Measurements from ENCODE around the gene PPA1. TPM values are rescaled to one million over a fixed set of nuclear protein-coding genes. Genes with fewer than 3 reads are reported as not detected.
A peak's percentile ranks its signal among the peaks of the same experiment; 100 is the strongest.
"Not testable (repeated sequence)": the region's sequence is repeated elsewhere in the genome, so short reads cannot be mapped to it uniquely, and the experiment has no call there.

The PPA1 gene
- total RNA-seq, 2 experiments from 2014 or later: 124 to 132 TPM

DNA sequence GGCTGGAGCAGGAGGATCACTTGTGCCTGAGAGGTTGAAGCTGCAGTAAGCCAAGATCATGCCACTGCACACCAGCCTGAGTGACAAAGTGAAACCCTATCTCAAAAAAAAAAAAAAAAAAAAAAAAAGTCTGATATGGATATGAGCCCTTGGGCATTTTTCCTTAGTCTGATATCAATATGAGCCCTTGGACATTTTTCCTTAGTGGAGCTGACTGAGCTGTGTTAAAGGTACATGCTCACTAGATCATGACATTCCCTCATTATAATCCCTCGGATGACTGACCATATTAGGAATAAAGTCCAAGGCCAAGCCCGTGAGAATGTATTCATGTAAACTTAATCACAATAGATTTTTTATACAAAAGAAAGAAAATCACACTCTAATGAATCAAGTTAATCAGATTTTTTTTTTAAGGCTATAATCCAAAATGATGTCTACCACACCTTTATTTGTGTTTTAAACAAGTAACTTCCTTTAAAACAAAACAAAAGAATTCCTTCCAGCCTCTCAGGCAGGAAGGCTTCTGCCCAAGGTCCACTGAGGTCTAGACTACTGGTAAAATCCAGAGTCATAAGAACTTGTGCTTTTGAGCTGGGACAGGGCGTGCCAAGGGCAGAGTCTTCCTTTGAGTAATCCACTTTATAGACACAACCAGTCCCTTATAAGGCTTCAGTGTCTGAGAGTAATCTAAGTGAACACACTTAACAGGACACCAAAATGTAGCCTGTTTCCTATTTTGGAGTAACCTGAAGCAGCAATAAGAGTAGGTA, 5.5 kb downstream of the PPA1 start:
- H3K4me1 Mint-ChIP-seq: peaks cover 58% of the 10 kb centered on the region
- no peak overlapping the region for H3K27ac Mint-ChIP-seq
- H3K36me3 Mint-ChIP-seq (ENCODE audit: low read depth): peaks cover 19% of the 10 kb centered on the region
- no peaks in the 10 kb centered on the region for H3K9me3 Mint-ChIP-seq
- ChIA-PET CTCF (interaction anchor here (0.6 to 2.9 kb wide), 5 partner anchors 15 to 1288 kb away, joined by 3 to 17 read pairs (median 4); no protein-coding TSS in a partner anchor), POLR2A (no interaction called here)
- no peak for DNase-seq
- no peak overlapping the region for H3K4me3 Mint-ChIP-seq
- H3K27me3 Mint-ChIP-seq: no peaks in the 10 kb centered on the region

GRCh38 chr10:70223728-70224127, 9.5 kb downstream of the PPA1 start:
- H3K4me3 Mint-ChIP-seq: no peak overlapping the region
- ChIA-PET POLR2A (no interaction called here), CTCF (interaction anchor here (0.9 to 5.3 kb wide), 4 partner anchors 77 to 141 kb away, joined by 3 to 79 read pairs (median 8); partner anchors contain the start of gene TYSND1)
- peaks cover 42% of the 10 kb centered on the region for H3K4me1 Mint-ChIP-seq
- no peaks in the 10 kb centered on the region for H3K9me3 Mint-ChIP-seq
- H3K36me3 Mint-ChIP-seq (ENCODE audit: low read depth): peaks cover 11% of the 10 kb centered on the region
- H3K27me3 Mint-ChIP-seq: no peaks in the 10 kb centered on the region
- no peak overlapping the region for H3K27ac Mint-ChIP-seq
- DNase-seq: no peak

DNA sequence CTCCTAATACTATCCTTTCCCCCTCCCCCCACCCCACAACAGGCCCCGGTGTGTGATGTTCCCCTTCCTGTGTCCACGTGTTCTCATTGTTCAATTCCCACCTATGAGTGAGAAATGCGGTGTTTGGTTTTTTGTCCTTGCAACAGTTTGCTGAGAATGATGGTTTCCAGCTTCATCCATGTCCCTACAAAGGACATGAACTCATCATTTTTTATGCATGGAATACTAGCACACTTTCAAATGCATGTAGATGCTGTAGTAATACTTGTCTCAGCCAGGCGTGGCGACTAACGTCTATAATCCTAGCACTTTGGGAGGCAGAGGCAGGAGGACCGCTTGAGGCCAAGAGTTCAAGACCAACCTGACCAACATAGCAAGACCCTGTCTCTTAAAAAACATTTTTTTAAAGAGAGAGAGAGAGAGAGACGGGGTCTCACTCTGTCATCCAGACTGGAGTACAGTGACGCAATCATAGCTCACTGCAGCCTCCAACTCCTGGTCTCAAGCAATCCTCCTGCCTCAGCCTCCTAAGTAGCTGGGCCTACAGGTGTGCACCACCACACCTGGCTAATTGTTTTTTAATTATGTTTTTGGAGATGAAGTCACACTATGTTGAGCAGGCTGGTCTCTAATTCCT, 10.3 kb downstream of the PPA1 start:
- H3K27me3 Mint-ChIP-seq, H3K9me3 Mint-ChIP-seq, POLR2A ChIA-PET, DNase-seq, H3K4me3 Mint-ChIP-seq: not testable (repeated sequence)
- Mint-ChIP-seq H3K36me3 (ENCODE audit: low read depth) (peaks cover 10% of the 10 kb centered on the region), H3K4me1 (peaks cover 34% of the 10 kb centered on the region), H3K27ac (peak overlapping the region; percentile 58)
- CTCF ChIA-PET: interaction anchor here (0.7 to 5.3 kb wide), 7 partner anchors 10 to 153 kb away, joined by 3 to 79 read pairs (median 9); partner anchors contain the start of genes PPA1 and TYSND1

DNA sequence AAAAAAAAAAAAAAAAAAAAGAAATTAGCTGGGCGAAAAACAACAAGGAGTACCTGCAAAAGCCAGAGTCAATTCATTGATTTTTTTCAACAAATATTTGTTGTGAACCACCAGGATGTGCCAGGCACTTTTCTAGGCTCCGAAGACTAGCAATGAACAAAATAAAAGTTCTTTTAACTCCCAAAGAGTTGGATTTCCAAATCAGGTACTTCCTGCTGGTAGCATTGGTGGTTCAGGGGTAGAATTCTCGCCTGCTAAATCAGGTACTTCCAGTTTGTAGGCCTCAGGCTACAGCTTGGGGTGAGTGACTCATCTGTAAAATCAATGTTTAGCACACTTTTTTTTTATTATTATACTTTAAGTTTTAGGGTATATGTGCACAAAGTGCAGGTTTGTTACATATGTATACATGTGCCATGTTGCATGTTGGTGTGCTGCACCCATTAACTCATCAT, 10.9 kb downstream of the PPA1 start:
- ChIA-PET POLR2A (no interaction called here), CTCF (interaction anchor here (0.7 to 5.3 kb wide), 20 partner anchors 10 to 193 kb away, joined by 3 to 79 read pairs (median 6); partner anchors contain the start of genes EIF4EBP2, PPA1 and TYSND1)
- Mint-ChIP-seq H3K4me3 (no peak overlapping the region), H3K9me3 (no peaks in the 10 kb centered on the region), H3K27me3 (no peaks in the 10 kb centered on the region), H3K27ac (peak overlapping the region; percentile 58), H3K36me3 (ENCODE audit: low read depth) (peaks cover 10% of the 10 kb centered on the region), H3K4me1 (peaks cover 31% of the 10 kb centered on the region)
- DNase-seq: no peak

GRCh38 chr10:70221030-70221429, 12.2 kb downstream of the PPA1 start:
- no peaks in the 10 kb centered on the region for H3K27me3 Mint-ChIP-seq
- POLR2A ChIA-PET: interaction anchor here (0.8 to 1.0 kb wide), 2 partner anchors 144 to 167 kb away, joined by 3 to 13 read pairs; no protein-coding TSS in a partner anchor
- no peak for DNase-seq
- CTCF ChIA-PET: interaction anchor here (0.5 to 5.3 kb wide), 21 partner anchors 9 to 194 kb away, joined by 3 to 79 read pairs (median 6); partner anchors contain the start of genes EIF4EBP2 and PPA1
- peak overlapping the region; percentile 68 for H3K27ac Mint-ChIP-seq
- H3K4me1 Mint-ChIP-seq: peaks cover 23% of the 10 kb centered on the region
- no peaks in the 10 kb centered on the region for H3K9me3 Mint-ChIP-seq
- peaks cover 10% of the 10 kb centered on the region for H3K36me3 Mint-ChIP-seq (ENCODE audit: low read depth)
- H3K4me3 Mint-ChIP-seq: peak overlapping the region; percentile 7

GRCh38 chr10:70212879-70213278, 20.4 kb downstream of the PPA1 start:
- POLR2A ChIA-PET: no interaction called here
- Mint-ChIP-seq H3K4me1 (no peaks in the 10 kb centered on the region), H3K36me3 (ENCODE audit: low read depth) (peaks cover 24% of the 10 kb centered on the region), H3K27me3 (no peaks in the 10 kb centered on the region), H3K4me3 (no peak overlapping the region), H3K27ac (no peak overlapping the region), H3K9me3 (no peaks in the 10 kb centered on the region)
- CTCF ChIA-PET: no interaction called here
- DNase-seq: no peak

GRCh38 chr10:70212277-70212676, 21.0 kb downstream of the PPA1 start:
- POLR2A ChIA-PET: no interaction called here
- CTCF ChIA-PET: no interaction called here
- Mint-ChIP-seq H3K27ac (no peak overlapping the region), H3K9me3 (no peaks in the 10 kb centered on the region), H3K27me3 (no peaks in the 10 kb centered on the region), H3K4me3 (no peak overlapping the region), H3K36me3 (ENCODE audit: low read depth) (peaks cover 27% of the 10 kb centered on the region), H3K4me1 (no peaks in the 10 kb centered on the region)
- no peak for DNase-seq

GRCh38 chr10:70206762-70207161, 26.5 kb downstream of the PPA1 start:
- no peak overlapping the region for H3K4me3 Mint-ChIP-seq
- CTCF ChIA-PET: interaction anchor here (1.2 to 1.3 kb wide), 3 partner anchors 15 to 60 kb away, joined by 3 to 5 read pairs (median 5); partner anchors contain the start of gene TYSND1
- DNase-seq: no peak
- no peaks in the 10 kb centered on the region for H3K9me3 Mint-ChIP-seq
- H3K36me3 Mint-ChIP-seq (ENCODE audit: low read depth): peaks cover 14% of the 10 kb centered on the region
- POLR2A ChIA-PET: no interaction called here
- no peaks in the 10 kb centered on the region for H3K27me3 Mint-ChIP-seq
- H3K4me1 Mint-ChIP-seq: no peaks in the 10 kb centered on the region
- no peak overlapping the region for H3K27ac Mint-ChIP-seq

DNA sequence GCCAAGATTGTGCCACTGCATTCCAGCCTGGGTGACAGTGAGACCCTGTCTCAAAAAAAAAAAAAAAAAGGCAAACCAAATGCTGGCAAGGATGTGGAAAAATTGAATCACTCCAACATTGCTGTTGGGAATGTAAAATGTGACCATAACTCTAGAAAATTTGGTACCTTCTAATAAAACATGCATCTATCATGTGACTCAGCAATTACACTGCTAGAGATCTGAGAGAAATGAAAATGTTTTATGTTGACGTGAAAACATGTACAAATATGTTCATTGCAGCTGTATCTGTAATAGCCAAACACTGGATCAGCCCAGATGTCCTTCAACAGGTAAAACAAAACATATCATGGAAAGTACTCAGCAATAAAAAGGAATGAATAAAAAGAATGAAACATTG, 32.1 kb downstream of the PPA1 start:
- Mint-ChIP-seq H3K36me3 (ENCODE audit: low read depth) (peaks cover 42% of the 10 kb centered on the region), H3K4me1 (peaks cover 43% of the 10 kb centered on the region), H3K4me3 (no peak overlapping the region), H3K27me3 (no peaks in the 10 kb centered on the region), H3K27ac (no peak overlapping the region), H3K9me3 (no peaks in the 10 kb centered on the region)
- DNase-seq: no peak
- POLR2A ChIA-PET: no interaction called here
- CTCF ChIA-PET: interaction anchor here (0.7 kb wide), 1 partner anchor 19 kb away, joined by 3 read pairs; no protein-coding TSS in a partner anchor

GRCh38 chr10:70198696-70199466, 34.3 kb downstream of the PPA1 start:
- Mint-ChIP-seq H3K4me3 (no peak overlapping the region), H3K9me3 (no peaks in the 10 kb centered on the region), H3K27ac (peak overlapping the region; percentile 54), H3K36me3 (ENCODE audit: low read depth) (peaks cover 38% of the 10 kb centered on the region), H3K4me1 (peaks cover 43% of the 10 kb centered on the region), H3K27me3 (no peaks in the 10 kb centered on the region)
- DNase-seq: peak; percentile 14
- ChIA-PET CTCF (interaction anchor here (0.6 to 1.8 kb wide), 5 partner anchors 8 to 165 kb away, joined by 3 to 6 read pairs (median 4); no protein-coding TSS in a partner anchor), POLR2A (interaction anchor here (0.6 kb wide), 1 partner anchor 126 kb away, joined by 3 read pairs; no protein-coding TSS in a partner anchor)

GRCh38 chr10:70197235-70197945, 35.8 kb downstream of the PPA1 start:
- no peak overlapping the region for H3K4me3 Mint-ChIP-seq
- DNase-seq: peak; percentile 24

GRCh38 chr10:70193391-70193844, 39.8 kb downstream of the PPA1 start:
- H3K27ac Mint-ChIP-seq: no peak overlapping the region
- POLR2A ChIA-PET: no interaction called here
- peaks cover 16% of the 10 kb centered on the region for H3K4me1 Mint-ChIP-seq
- no peak for DNase-seq
- no peak overlapping the region for H3K4me3 Mint-ChIP-seq
- CTCF ChIA-PET: interaction anchor here (0.7 to 1.5 kb wide), 2 partner anchors 24 to 27 kb away, joined by 3 to 4 read pairs; no protein-coding TSS in a partner anchor
- no peaks in the 10 kb centered on the region for H3K9me3 Mint-ChIP-seq
- peaks cover 10% of the 10 kb centered on the region for H3K36me3 Mint-ChIP-seq (ENCODE audit: low read depth)
- no peaks in the 10 kb centered on the region for H3K27me3 Mint-ChIP-seq

More at GRCh38 chr10:70197235-70197945, 35.8 kb downstream of the PPA1 start:
- POLR2A ChIA-PET: no interaction called here
- peaks cover 43% of the 10 kb centered on the region for H3K4me1 Mint-ChIP-seq
- H3K27ac Mint-ChIP-seq: peak overlapping the region; percentile 80
- H3K27me3 Mint-ChIP-seq: no peaks in the 10 kb centered on the region
- H3K36me3 Mint-ChIP-seq (ENCODE audit: low read depth): peaks cover 36% of the 10 kb centered on the region
- H3K9me3 Mint-ChIP-seq: no peaks in the 10 kb centered on the region
- CTCF ChIA-PET: no interaction called here

Measured in activated CD4-positive, alpha-beta T cell treated with anti-CD3 and anti-CD28 coated beads, Interleukin-2, amount 10 ng/mL, durations not matched to agents 7 days and 5 days (primary cell).